Stimulated activated CD4-positive, alpha-beta T cell treated with anti-CD3 and anti-CD28 coated beads, TNF-alpha, amount 100 ng/mL, for 24 hours (primary cell): ENCODE data around the gene NUP54.

Experiments used
- DNase-seq, 3 experiments: peaks; one replicate each; pipeline ENCODE4 v3.0.0-alpha.2; 2020; ENCODE audit warnings: low read depth in 3 of 3

NUP54 gene

GRCh38 chr4:76148142-76148865, at the start of gene NUP54:
NUP54 (minus strand) TSS chr4:76148397; CDS start chr4:76148374, 23 bp downstream.
- peak; percentile 94 to 96 (median 94) for DNase-seq

GRCh38 chr4:76197031-76197743, 49.0 kb upstream of the NUP54 start:
- no peak for DNase-seq

- DNase-seq, result no peak
These were observed 48.2 kb upstream of the NUP54 start for GRCh38 chr4:76196376-76196775.

GRCh38 chr4:76195326-76195725, 47.1 kb upstream of the NUP54 start:
- no peak for DNase-seq

- no peak for DNase-seq
These were observed 46.1 kb upstream of the NUP54 start for GRCh38 chr4:76194325-76194724.

- DNase-seq, result no peak
These were observed 44.0 kb upstream of the NUP54 start for GRCh38 chr4:76192236-76192635.

- DNase-seq, result no peak
These were observed 40.4 kb upstream of the NUP54 start for GRCh38 chr4:76188557-76188956.

GRCh38 chr4:76188149-76188548, 40.0 kb upstream of the NUP54 start:
- no peak for DNase-seq

GRCh38 chr4:76187152-76187551, 39.0 kb upstream of the NUP54 start:
- no peak for DNase-seq

- DNase-seq, result no peak
These were observed 34.3 kb upstream of the NUP54 start for GRCh38 chr4:76182463-76182862.

GRCh38 chr4:76179398-76180318, 31.5 kb upstream of the NUP54 start:
- peak; percentile 64 to 81 (median 72) for DNase-seq

GRCh38 chr4:76178296-76178695, 30.1 kb upstream of the NUP54 start:
- no peak for DNase-seq

GRCh38 chr4:76177709-76178108, 29.5 kb upstream of the NUP54 start:
- DNase-seq, result no peak

GRCh38 chr4:76175336-76175735, 27.1 kb upstream of the NUP54 start:
- DNase-seq, result no peak

GRCh38 chr4:76174216-76174615, 26.0 kb upstream of the NUP54 start:
- DNase-seq, result no peak

- no peak for DNase-seq
These were observed 20.5 kb upstream of the NUP54 start for GRCh38 chr4:76168688-76169087.

- no peak for DNase-seq
These were observed 18.3 kb upstream of the NUP54 start for GRCh38 chr4:76166480-76166879.

GRCh38 chr4:76160355-76160754, 12.2 kb upstream of the NUP54 start:
- no peak for DNase-seq

- DNase-seq, result no peak
These were observed 8.4 kb upstream of the NUP54 start for GRCh38 chr4:76156635-76157034.

- DNase-seq, result no peak
These were observed 7.8 kb upstream of the NUP54 start for GRCh38 chr4:76155979-76156378.

GRCh38 chr4:76153356-76153755, 5.2 kb upstream of the NUP54 start:
- DNase-seq, result no peak

GRCh38 chr4:76147454-76148141, 599 bp downstream of the NUP54 start:
- DNase-seq, result peak; percentile 7 to 60 (median 10)
